Measurements from ENCODE around the gene CTSD.

DNA sequence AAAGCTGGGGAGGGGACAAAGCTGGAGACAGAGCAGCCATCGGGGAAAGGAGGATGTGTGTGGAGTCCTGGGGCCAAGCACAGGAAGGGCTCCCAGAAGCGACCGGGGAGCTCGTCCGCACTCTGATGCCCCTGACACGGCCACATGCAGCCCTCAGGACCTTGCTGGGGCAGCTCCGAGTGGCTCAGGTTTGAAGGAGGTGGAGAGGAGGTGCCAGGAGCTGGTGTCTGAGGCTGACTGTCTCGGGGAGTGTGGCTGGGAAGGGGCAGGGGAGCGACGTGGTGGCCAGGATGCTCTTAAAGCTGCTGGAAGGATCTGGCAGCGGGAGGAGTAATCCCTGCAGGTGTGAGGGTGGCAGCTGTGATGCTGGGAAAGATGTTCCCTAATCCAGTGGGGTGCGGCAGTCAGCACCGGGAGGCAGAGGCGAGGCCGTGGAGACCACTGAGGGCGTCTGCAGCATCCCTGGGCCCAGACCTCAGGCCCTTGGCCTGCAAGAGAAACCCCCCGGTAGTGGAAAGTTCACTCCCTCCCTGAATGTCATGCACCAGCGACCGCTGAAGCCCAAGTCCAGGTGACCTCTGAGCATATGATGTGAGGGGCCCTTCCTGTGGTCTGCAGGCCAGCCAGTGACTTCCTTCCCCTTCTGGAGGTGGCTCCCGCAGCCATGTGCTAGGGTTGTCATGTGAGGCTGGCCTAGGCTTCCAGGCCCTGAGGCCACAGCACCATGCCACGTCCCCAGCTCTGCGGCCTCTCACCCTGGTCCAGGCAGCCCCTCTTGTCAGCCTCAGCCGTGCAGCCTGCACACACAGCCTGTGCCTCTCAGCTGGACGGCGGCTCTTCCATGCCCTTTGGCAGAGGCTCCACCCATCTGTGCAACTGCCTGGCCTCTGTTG, 17.2 kb upstream of the CTSD start:
- TF ChIP-seq EZH2 (IDR thresholded peaks at IDR 0.05; ENCODE audit: low read depth, low read length, severe bottlenecking) (no peak), JUN (IDR thresholded peaks at IDR 0.05; ENCODE audit: low read depth, low read length) (no peak), SIRT6 (IDR thresholded peaks at IDR 0.05; ENCODE audit: low read length) (no peak)
